ENCODE results near the gene IFI35.
"Not testable (repeated sequence)": the region's sequence is repeated elsewhere in the genome, so short reads cannot be mapped to it uniquely, and the experiment has no call there.

- not testable (repeated sequence) for TF ChIP-seq CTCF, POLR2A (IDR thresholded peaks at IDR 0.05)
These were observed 12.7 kb upstream of the IFI35 start for GRCh38 chr17:42993913-42994312.
